ENCODE measurements around the gene SLC5A3.

The SLC5A3 gene

GRCh38 chr21:34072145-34073031 is 990 bp upstream of the SLC5A3 start:
- no peak for DNase-seq

DNA sequence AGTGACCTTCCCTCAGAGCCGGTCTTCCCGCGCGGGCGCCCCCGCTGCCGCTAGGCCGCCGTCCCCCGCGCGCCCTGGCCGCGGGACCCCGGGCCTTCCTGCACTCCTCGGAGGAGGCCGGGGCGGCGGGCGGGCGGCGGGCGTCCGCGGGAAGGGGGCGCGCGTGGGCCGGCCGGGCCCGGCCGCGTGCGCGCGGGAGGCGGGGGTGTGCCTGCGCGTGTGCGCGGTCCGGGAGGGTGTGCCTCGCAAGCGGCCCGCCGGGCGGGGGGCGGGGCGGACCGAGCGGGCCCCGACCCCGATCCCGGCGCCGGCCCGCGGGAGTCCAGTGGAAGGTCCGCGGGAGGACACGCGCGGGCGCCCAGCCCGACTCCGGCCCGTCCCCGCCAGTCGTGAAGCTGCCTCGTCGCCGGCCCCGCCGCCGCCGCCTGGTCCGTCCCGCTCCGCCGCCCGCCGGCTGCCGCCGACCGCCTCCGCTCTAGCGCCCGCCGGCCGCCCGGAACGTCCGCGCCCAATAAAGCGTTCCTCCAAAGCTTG is 438 bp downstream of the SLC5A3 start:
- no peak for DNase-seq

DNA sequence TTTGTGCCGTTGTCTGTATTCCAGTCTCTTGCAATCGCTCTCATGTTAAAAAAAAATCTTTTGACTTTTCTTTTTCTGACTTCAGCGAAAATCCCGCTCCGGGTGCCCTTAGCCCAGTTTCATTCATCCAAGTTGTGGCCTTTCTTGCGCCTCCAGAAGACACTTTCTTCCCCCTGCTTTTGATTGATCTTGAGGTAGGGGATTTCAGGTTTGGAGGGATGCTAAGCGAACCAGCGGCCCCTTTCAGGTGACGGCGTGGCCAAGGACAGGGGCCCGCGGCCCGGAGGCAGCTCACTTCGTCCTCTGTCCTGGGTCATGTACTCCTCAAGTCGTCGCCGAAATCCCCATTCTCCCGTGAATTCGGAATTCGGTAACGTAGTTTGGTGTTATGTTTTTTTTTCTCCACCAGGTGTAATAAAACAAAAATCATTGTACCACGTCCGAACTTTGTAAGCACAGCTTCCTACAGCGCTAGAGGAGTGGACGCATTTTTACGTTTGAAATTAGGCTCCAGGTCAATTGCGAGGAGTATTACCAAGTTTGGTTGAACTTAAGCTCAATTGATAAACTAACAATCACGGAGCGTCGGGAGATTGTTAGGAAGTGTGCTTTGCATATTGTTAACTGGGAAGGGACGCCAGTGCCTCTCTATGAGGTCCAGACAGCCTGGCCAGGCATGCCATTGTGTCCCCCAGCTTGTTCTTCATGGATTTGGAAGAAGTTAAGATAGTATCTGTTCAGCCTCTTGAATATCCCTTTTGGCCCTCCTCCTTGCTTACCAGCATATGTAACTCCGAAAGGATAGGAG is 1.1 kb downstream of the SLC5A3 start:
- no peak for DNase-seq

- no peak for DNase-seq
Observed at GRCh38 chr21:34075091-34075425, 1.7 kb downstream of the SLC5A3 start.

- DNase-seq, result no peak
Observed at GRCh38 chr21:34075760-34076660, 2.6 kb downstream of the SLC5A3 start.

DNA sequence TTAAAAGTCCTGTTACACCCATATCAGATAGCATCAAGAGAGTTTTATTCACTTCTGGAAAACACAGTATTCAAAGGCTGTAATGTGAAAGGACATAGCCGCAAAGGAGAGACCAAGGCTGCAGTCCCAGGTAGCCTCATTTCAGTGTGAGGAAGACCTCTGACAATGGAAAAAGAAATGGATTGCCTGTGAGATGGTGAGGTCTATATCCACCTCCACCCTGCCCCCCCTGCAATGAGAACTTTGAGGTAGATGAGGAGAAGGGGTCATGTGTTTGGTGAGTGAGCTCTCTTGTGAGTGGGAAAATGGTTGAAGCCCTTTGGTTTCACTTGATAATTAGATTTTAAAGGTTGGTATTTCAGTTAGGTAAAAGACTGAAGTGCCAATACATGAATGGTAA is 3.5 kb downstream of the SLC5A3 start:
- DNase-seq, result no peak

- no peak for DNase-seq
Observed at GRCh38 chr21:34077888-34078287, 4.5 kb downstream of the SLC5A3 start.

DNA sequence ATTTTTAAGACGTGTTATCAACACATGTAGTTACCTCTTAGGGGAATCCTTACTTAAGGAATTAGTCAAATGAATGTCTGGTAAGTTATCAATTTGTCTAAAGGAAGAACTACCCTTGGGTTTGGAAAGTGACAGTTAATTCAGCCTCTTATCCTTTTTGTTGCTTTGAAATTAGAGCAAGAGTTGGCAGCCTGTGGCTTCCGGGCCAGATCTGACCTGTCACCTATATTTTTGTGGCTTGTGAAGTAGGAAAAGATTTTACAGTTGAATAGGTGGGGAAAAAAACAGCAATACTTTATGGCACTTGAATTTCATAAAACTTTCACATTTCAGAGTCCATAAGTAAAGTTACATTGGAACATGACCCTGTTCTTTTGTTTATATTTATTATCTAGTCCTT is 5.5 kb downstream of the SLC5A3 start:
- no peak for DNase-seq

DNA sequence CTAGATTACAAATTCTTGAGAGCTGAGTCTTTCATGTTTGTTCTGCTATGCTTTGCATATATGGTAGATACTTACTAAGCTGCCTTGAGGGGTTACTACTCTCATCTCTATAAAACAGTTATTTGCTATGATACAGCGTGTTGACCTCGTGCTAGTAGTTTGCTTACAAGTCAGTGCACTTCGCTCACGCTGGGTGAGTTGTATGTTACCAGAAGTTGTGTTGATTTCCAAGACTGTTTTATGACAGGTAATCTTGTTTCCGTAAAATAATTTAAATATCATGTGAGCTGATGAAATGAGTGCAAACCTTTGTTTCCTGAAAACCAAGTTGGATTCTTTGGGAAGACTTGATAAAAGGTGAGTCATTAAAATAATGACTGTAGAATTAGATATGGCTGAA is 7.3 kb downstream of the SLC5A3 start:
- DNase-seq, result no peak

DNA sequence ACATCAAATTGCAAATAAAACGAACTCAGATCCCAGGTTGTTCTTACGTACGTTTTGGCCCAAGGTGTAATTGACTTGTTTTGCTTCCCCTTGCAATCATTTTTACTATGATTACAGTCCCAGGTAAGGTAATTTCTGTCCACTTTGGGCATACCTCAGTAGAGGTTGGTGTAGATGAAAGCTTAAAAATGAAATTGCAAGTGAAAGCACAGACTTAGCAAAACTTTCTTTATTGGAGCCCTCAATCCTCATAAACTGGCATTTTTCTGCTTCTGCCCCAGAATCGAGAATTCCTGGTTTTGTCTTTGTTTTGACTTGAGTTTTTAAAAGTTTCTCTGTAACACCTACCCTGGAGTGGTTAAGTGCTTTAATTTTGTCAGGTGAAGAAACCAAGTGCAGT is 9.4 kb downstream of the SLC5A3 start:
- DNase-seq, result no peak

- DNase-seq, result no peak
Observed at GRCh38 chr21:34083357-34083756, 10.0 kb downstream of the SLC5A3 start.

DNA sequence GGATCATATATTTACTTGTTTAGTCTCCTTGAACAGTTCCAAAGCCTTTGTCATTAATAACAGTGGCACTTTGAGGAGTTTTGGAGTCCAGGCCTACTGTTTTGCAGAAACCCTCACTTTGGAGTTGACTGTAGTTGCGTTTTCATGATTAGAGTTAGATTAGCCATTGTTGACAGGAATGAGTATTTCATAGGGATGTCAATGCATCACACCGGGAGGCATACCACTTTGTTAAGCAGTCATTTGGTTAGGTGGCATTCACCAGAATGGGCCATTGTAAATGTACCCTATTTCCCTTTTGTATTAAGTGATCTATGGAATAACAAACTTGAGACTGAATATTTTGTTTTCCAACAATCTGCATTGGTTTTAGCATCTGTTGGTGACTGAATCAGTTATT is 11.8 kb downstream of the SLC5A3 start:
- no peak for DNase-seq

DNA sequence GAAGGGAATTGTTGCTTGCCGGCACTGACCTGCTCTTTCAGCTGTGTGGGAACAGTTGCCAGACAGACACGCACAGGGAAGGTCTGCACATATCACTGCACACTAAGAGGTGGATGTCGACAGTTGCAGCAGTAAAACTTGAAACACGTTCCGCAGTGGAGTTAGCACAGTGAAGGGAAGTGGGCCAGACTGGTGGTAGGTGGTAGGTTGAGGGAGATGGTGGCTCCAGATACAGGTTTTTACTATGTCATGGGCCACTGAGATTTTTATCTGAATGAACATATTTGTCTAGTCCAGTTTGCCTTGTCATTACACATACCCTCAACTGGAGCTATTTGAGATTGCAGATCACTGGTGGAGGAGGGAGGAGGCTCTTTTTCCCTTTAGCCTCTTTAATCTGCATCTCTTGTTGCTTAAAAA is 13.5 kb downstream of the SLC5A3 start:
- DNase-seq, result no peak

- no peak for DNase-seq
Observed at GRCh38 chr21:34088752-34089151, 15.4 kb downstream of the SLC5A3 start.

DNA sequence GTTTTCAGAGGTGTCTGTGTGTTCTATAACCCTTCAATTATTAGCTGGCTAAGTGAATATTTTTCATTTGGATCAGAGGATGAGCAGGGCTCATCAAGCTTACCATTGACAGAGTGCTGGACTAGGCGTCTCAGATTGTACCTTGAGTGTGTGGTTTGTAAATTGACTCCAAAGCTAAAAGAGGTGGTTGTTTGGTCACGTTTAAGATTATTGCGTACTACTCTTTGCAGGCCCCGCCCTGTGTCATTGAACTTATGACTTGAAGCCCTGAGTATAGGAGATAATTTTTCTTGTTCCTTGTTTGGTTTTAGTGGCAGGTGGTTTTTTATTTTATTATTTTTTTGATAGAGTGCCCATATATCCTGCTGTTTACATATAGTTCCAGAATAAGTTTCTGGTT is 17.7 kb downstream of the SLC5A3 start:
- DNase-seq, result no peak

- DNase-seq, result no peak
Observed at GRCh38 chr21:34091607-34092006, 18.2 kb downstream of the SLC5A3 start.

GRCh38 chr21:34092262-34092921 is 19.0 kb downstream of the SLC5A3 start:
- DNase-seq, result no peak

GRCh38 chr21:34093083-34093482 is 19.7 kb downstream of the SLC5A3 start:
- no peak for DNase-seq

- DNase-seq, result no peak
Observed at GRCh38 chr21:34094949-34095348, 21.6 kb downstream of the SLC5A3 start.

DNA sequence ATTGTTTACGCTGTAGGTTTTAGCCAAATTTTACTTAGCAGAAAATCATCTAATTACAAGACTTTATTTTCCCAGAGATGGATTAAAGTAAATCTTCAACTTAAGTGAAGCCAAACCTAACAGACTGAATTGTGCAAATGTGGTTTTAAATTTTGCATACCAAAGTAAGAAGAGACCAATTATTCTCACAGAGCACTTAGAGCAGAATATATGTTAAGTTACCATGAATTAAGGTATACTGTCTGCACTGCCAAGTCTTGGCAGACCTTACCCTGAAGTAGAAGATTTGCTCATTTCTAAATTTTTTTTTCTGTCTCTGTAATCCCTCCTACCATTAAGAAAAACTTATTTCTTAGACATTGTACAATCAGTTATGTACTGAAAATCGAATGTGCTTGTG is 24.1 kb downstream of the SLC5A3 start:
- no peak for DNase-seq

DNA sequence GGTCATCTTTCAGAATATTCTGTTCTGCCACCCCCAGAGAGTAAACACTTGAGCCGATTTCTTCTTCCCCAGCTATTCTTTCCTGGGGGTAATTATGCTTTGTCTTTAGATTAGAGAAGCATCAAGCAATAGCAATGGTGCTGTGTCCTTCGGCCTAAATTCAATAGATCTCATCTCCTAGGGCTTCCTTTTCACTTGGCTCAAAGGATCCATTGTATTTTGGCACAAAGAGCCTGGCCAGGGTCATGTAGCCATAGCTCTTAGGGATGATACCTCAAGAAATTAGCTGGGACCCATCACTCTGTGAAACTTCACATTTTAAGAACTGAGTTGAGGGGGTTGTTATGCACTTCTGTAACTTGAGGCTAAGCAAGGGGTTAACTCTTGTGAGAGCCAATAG is 27.0 kb downstream of the SLC5A3 start:
- no peak for DNase-seq

GRCh38 chr21:34100790-34101189 is 27.4 kb downstream of the SLC5A3 start:
- no peak for DNase-seq

Data from fibroblast of skin of scalp (primary cell).